GM12878 (cell line): Measurements from ENCODE around the gene ADAMTSL5. TPM values are rescaled to one million over a fixed set of nuclear protein-coding genes. Genes with fewer than 3 reads are reported as not detected.

Source experiments
- ATAC-seq: fragments of 200-7000 bp; cut with Tn5 transposase; 3 replicates; pipeline ENCODE4 v1.9.1; 2020; ENCODE audit warnings: mild to moderate bottlenecking, moderate library complexity
- BruUV-seq: library from RNA; stranded (reverse); fragments of 400-500 nt; replicated peaks from 2 replicates; lab custom pipeline; 2021; lab: Mats Ljungman, UMichigan
- CTCF ChIA-PET: fragments of 300-600 bp; sonication (Branson Sonifier 250); formaldehyde crosslinking; extraction: SDS; loops from one replicate; lab custom pipeline; 2021; ENCODE audit warnings: inconsistent platforms; lab: Yijun Ruan, JAX
- POLR2A ChIA-PET: fragments of 350-600 bp; formaldehyde crosslinking; extraction: SDS; loops from one replicate; lab custom pipeline; 2021; ENCODE audit warnings: inconsistent platforms; lab: Charles Lee
- RAD21 ChIA-PET: fragments of 300-600 bp; sonication (Branson Sonifier 250); formaldehyde crosslinking; loops from one replicate; lab custom pipeline; 2023; ENCODE audit warnings: antibody characterized with exemption; ENCODE audit not compliant: unreplicated experiment; lab: Charles Lee
- SMC1A ChIA-PET: fragments of 300-600 bp; sonication (Branson Sonifier 250); formaldehyde crosslinking; loops from one replicate; lab custom pipeline; 2023; ENCODE audit not compliant: unreplicated experiment, uncharacterized antibody; lab: Charles Lee
- DNase-seq: peaks from one replicate; pipeline ENCODE4 v3.0.0-alpha.2; 2011; ENCODE audit warnings: low read depth, low spot score
- FAIRE-seq: peaks from 3 replicates; lab custom pipeline; 2011; peaks lifted over from hg19 to GRCh38; lab: Jason Lieb, UNC
- H2AFZ ChIP-seq: 2 replicates; pipeline ENCODE4 v1.6.0; 2011; ENCODE audit warnings: low read depth, low read length, control low read depth; ENCODE audit not compliant: control insufficient read depth
- H3K27ac ChIP-seq: 2 replicates; pipeline ENCODE4 v1.5.1; 2011; ENCODE audit warnings: control low read depth; ENCODE audit not compliant: control insufficient read depth, insufficient read depth
- H3K27me3 ChIP-seq, 2 experiments: replicated peaks in 1 of 2; 2 replicates each; pipeline versions ENCODE4 v1.6.0 to v1.6.1; 2011; ENCODE audit warnings: low read length in 1 of 2; ENCODE audit not compliant: control insufficient read depth in 2 of 2, insufficient read depth in 2 of 2
- H3K36me3 ChIP-seq, 2 experiments: 2 replicates each; pipeline ENCODE4 v1.5.1; 2011; ENCODE audit warnings: low read length in 1 of 2; ENCODE audit not compliant: control insufficient read depth in 2 of 2, insufficient read depth in 2 of 2
- H3K4me1 ChIP-seq: 2 replicates; pipeline ENCODE4 v1.6.1; 2011; ENCODE audit warnings: mild to moderate bottlenecking, low read length, moderate library complexity, mixed read lengths; ENCODE audit not compliant: control insufficient read depth, insufficient read depth
- H3K4me2 ChIP-seq: 2 replicates; pipeline ENCODE4 v1.6.0; 2011; ENCODE audit warnings: control low read depth; ENCODE audit not compliant: control insufficient read depth, insufficient read depth
- H3K4me3 ChIP-seq: fragments of 200-600 bp; sonication (generic); 2 replicates; pipeline ENCODE4 v1.5.1; 2016
- H3K79me2 ChIP-seq: 2 replicates; pipeline ENCODE4 v1.6.0; 2011; ENCODE audit warnings: low read length; ENCODE audit not compliant: control insufficient read depth, insufficient read depth
- H3K9ac ChIP-seq: 2 replicates; pipeline ENCODE4 v1.8.0; 2011; ENCODE audit warnings: low read length, control low read depth, mixed read lengths; ENCODE audit not compliant: control insufficient read depth, insufficient read depth
- H3K9me3 ChIP-seq: replicated peaks from 3 replicates; pipeline ENCODE4 v1.5.1; 2011; ENCODE audit warnings: mild to moderate bottlenecking, low read length; ENCODE audit not compliant: control insufficient read depth, insufficient read depth
- H4K20me1 ChIP-seq: 2 replicates; pipeline ENCODE4 v1.6.0; 2011; ENCODE audit not compliant: control insufficient read depth, insufficient read depth
- CBX3 ChIP-seq: fragments of 200-600 bp; sonication (generic); IDR thresholded peaks from 2 replicates; pipeline ENCODE4 v1.6.1; 2016; ENCODE audit warnings: low read depth, borderline replicate concordance
- EP300 ChIP-seq, 2 experiments: fragments of 150-350 bp in 1 of 2; IDR thresholded peaks; 2 replicates each; pipeline ENCODE4 v1.6.1; 2011 to 2012; ENCODE audit warnings: low read depth in 2 of 2, low read length in 2 of 2, borderline replicate concordance in 1 of 2, improper control_type of control experiment in 1 of 2, inconsistent platforms in 1 of 2; ENCODE audit not compliant: control insufficient read depth in 1 of 2
- NR2C2 ChIP-seq: IDR thresholded peaks from 2 replicates; pipeline ENCODE4 v1.6.1; 2011; ENCODE audit warnings: borderline replicate concordance, low read depth; ENCODE audit not compliant: control insufficient read depth, insufficient read length
- PBX3 ChIP-seq: IDR thresholded peaks from 2 replicates; pipeline ENCODE4 v1.6.1; 2011; ENCODE audit warnings: mild to moderate bottlenecking, low read depth, low read length, moderate library complexity; ENCODE audit not compliant: insufficient replicate concordance
- SMARCA5 ChIP-seq: fragments of 450-650 bp; IDR thresholded peaks from 2 replicates; pipeline ENCODE4 v1.6.1; 2017; ENCODE audit warnings: mild to moderate bottlenecking
- ZNF24 ChIP-seq: fragments of 450-650 bp; IDR thresholded peaks from 2 replicates; pipeline ENCODE4 v1.6.1; 2017; ENCODE audit warnings: antibody characterized with exemption, mild to moderate bottlenecking
- WGBS: methylation state at CpG from one replicate; pipeline ENCODE4 v1.1.6; 2016; ENCODE audit warnings: low lambda C conversion rate; ENCODE audit not compliant: insufficient replicate concordance, insufficient coverage; ENCODE audit errors: missing lambda C conversion rate; 5-methylcytosine and 5-hydroxymethylcytosine counted together
- in situ Hi-C: fragments of 300-500 bp; cut with MboI; formaldehyde crosslinking; loops from 9 replicates; pipeline ENCODE4 v1.14.3; 2018; ENCODE audit warnings: mixed read lengths
- intact Hi-C: fragments of 100-400 bp; cut with micrococcal nuclease; formaldehyde crosslinking; loops from one replicate; pipeline ENCODE4 v1.14.2; 2022; ENCODE audit not compliant: unreplicated experiment
- polyA plus RNA-seq, 11 experiments: library from polyadenylated mRNA; depleted of rRNA in 4 of 11; unstranded in 6 of 11; stranded (reverse) in 5 of 11; fragments of >200 nt; fragmentation: Nextera tagmentation in 4 of 11; fragmentation: Illumina TruSeq in 1 of 11; extraction: Ambion mirVana in 4 of 11; extraction: Trizol in 1 of 11; gene quantifications; 1 replicate in 1 of 11; 2 replicates in 10 of 11; pipeline versions ENCODE4 v1.2.1 to v1.2.3, GENCODE V29; 2011 to 2016; ENCODE audit warnings: inconsistent platforms in 2 of 11, missing spikeins in 2 of 11, low read depth in 1 of 11
- total RNA-seq, 4 experiments: library from RNA; depleted of rRNA in 3 of 4; stranded (reverse); fragments of >200 nt in 3 of 4; fragmentation: Illumina TruSeq in 1 of 4; extraction: Trizol in 1 of 4; gene quantifications; 2 replicates each; pipeline versions ENCODE4 v1.2.1 to v1.2.3, GENCODE V29; 2013 to 2021
- TF ChIP-seq, protein P1 (sequence below): fragments of 450-650 bp; IDR thresholded peaks from 2 replicates; pipeline ENCODE4 v1.6.1; 2017; ENCODE audit warnings: mild to moderate bottlenecking, moderate library complexity
- TF ChIP-seq, protein P2 (sequence below): fragments of 450-650 bp; IDR thresholded peaks from 2 replicates; pipeline ENCODE4 v1.6.1; 2017; ENCODE audit warnings: low read depth, mild to moderate bottlenecking, moderate library complexity

Gene ADAMTSL5
- total and polyA plus RNA-seq, 10 of the 15 experiments (the other 5 are each of a cell fraction or from before 2014, with no cell fraction given) = 0.04 to 0.83 (median 0.32) TPM; not detected in 4

GRCh38 chr19:1508507-1508856 lies 4.3 kb downstream of the ADAMTSL5 start:
- Histone ChIP-seq H3K9ac (no peak overlapping the region), H3K4me2 (no peak overlapping the region), H3K27me3 (no peaks in the 10 kb centered on the region; a peak in 2 of 4 replicates), H4K20me1 (no peaks in the 10 kb centered on the region), H3K4me3 (no peak overlapping the region), H3K36me3 (no peaks in the 10 kb centered on the region), H3K79me2 (no peaks in the 10 kb centered on the region), H3K9me3 (no peaks in the 10 kb centered on the region; the same call in 2 of the 3 replicates), H3K4me1 (no peaks in the 10 kb centered on the region), H2AFZ (no peak overlapping the region), H3K27ac (no peak overlapping the region)
- intact Hi-C loops = no loop called here
- TF ChIP-seq SMARCA5 (no peak), ZNF24 (peak; percentile 74)
- SMC1A ChIA-PET = no interaction called here
- RAD21 ChIA-PET = no interaction called here
- 50% methylated on average over 12 of the region's 12 CpGs for WGBS
- no TSS peak for BruUV-seq
- in situ Hi-C loops = no loop called here
- POLR2A ChIA-PET = no interaction called here
- DNase-seq (no peak), ATAC-seq (no peak), FAIRE-seq (no peak)
- CTCF ChIA-PET = interaction anchor here (1.0 kb wide), 1 partner anchor 11 kb away, joined by 5 read pairs; no protein-coding TSS in a partner anchor

- POLR2A ChIA-PET = no interaction called here
- intact Hi-C loops (no loop called here), in situ Hi-C loops (no loop called here)
- RAD21 ChIA-PET = no interaction called here
- DNase-seq (peak; percentile 32), ATAC-seq (peak; percentile 82), FAIRE-seq (peak; percentile 74)
- SMC1A ChIA-PET = no interaction called here
- 18% methylated on average over 33 of the region's 46 CpGs for WGBS
- Histone ChIP-seq H3K4me1 (no peaks in the 10 kb centered on the region), H3K79me2 (no peaks in the 10 kb centered on the region), H3K4me3 (peak overlapping the region; percentile 42; the same call in 1 of the 2 replicates), H3K36me3 (no peaks in the 10 kb centered on the region), H3K4me2 (peak overlapping the region; percentile 79), H2AFZ (peak overlapping the region; percentile 87), H3K9me3 (no peaks in the 10 kb centered on the region; the same call in 2 of the 3 replicates), H4K20me1 (no peaks in the 10 kb centered on the region), H3K9ac (no peak overlapping the region), H3K27me3 (no peaks in the 10 kb centered on the region; a peak in 2 of 4 replicates), H3K27ac (no peak overlapping the region)
- no TSS peak for BruUV-seq
- CTCF ChIA-PET = interaction anchor here (1.0 kb wide), 1 partner anchor 11 kb away, joined by 5 read pairs; no protein-coding TSS in a partner anchor
- TF ChIP-seq, protein P1, sequence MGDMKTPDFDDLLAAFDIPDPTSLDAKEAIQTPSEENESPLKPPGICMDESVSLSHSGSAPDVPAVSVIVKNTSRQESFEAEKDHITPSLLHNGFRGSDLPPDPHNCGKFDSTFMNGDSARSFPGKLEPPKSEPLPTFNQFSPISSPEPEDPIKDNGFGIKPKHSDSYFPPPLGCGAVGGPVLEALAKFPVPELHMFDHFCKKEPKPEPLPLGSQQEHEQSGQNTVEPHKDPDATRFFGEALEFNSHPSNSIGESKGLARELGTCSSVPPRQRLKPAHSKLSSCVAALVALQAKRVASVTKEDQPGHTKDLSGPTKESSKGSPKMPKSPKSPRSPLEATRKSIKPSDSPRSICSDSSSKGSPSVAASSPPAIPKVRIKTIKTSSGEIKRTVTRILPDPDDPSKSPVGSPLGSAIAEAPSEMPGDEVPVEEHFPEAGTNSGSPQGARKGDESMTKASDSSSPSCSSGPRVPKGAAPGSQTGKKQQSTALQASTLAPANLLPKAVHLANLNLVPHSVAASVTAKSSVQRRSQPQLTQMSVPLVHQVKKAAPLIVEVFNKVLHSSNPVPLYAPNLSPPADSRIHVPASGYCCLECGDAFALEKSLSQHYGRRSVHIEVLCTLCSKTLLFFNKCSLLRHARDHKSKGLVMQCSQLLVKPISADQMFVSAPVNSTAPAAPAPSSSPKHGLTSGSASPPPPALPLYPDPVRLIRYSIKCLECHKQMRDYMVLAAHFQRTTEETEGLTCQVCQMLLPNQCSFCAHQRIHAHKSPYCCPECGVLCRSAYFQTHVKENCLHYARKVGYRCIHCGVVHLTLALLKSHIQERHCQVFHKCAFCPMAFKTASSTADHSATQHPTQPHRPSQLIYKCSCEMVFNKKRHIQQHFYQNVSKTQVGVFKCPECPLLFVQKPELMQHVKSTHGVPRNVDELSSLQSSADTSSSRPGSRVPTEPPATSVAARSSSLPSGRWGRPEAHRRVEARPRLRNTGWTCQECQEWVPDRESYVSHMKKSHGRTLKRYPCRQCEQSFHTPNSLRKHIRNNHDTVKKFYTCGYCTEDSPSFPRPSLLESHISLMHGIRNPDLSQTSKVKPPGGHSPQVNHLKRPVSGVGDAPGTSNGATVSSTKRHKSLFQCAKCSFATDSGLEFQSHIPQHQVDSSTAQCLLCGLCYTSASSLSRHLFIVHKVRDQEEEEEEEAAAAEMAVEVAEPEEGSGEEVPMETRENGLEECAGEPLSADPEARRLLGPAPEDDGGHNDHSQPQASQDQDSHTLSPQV = no peak
- TF ChIP-seq NR2C2 = no peak
- no peak for TF ChIP-seq PBX3
- TF ChIP-seq, protein P2, sequence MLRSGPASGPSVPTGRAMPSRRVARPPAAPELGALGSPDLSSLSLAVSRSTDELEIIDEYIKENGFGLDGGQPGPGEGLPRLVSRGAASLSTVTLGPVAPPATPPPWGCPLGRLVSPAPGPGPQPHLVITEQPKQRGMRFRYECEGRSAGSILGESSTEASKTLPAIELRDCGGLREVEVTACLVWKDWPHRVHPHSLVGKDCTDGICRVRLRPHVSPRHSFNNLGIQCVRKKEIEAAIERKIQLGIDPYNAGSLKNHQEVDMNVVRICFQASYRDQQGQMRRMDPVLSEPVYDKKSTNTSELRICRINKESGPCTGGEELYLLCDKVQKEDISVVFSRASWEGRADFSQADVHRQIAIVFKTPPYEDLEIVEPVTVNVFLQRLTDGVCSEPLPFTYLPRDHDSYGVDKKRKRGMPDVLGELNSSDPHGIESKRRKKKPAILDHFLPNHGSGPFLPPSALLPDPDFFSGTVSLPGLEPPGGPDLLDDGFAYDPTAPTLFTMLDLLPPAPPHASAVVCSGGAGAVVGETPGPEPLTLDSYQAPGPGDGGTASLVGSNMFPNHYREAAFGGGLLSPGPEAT = peak; percentile 35; the same call in 1 of the 2 replicates
- TF ChIP-seq CBX3 = no peak
- TF ChIP-seq EP300 (IDR thresholded peaks at IDR 0.05; ENCODE audit: borderline replicate concordance in 1 of 2, control insufficient read depth in 1 of 2, low read depth in 2 of 2, low read length in 2 of 2) = no peak
Measured at GRCh38 chr19:1507763-1508506, 4.9 kb downstream of the ADAMTSL5 start.
